OCI-LY3 (cell line): Measurements from ENCODE around the gene LDLRAD4.

ENCODE experiments used
- EZH2phosphoT487 ChIP-seq: fragments of 200-600 bp; shearing (Covaris generic); IDR thresholded peaks from 2 replicates; pipeline ENCODE4 v1.6.1; 2018; ENCODE audit warnings: antibody characterized with exemption, mixed run types, low read depth
- TF ChIP-seq, protein P1 (sequence below): fragments of 200-600, 300-600 bp; sonication (generic); IDR thresholded peaks from 2 replicates; pipeline ENCODE4 v1.5.1; 2014; ENCODE audit warnings: antibody characterized with exemption, low read length, low read depth

DNA sequence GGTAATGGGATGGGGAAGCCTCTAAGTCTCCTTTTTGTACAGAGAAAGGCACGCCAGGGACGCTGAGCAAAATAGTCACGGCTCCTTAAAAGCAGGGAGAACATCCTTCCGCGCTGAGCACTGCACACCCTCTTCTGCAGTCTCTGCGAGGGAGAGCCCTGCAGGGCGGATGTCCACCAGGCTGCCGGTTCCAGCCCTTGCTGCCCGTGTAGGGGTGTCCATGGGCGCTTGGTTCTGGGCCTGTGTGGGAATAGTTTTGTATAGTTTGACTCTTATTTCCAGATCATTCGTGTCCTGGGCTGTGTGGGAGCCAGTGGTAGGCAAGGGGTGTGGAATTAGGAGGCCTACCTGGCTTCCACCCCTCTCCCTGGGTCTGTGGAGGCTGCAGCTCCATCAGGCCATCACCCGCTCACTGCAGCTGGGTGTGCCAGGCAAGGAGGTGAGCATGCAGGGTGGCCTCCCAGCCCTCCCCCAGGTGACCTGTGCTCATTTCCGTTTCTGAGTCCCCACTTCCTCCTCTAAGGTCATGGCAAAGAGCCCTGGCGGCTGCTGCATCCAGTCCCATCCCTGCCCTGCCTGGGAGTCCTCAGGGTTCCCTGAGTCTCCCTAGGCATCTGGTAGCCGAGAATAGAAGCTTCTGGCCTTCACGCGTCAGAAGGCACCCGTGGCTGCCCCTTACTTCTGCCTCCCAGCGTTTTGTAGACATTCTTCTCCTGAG is 202.6 kb downstream of the LDLRAD4 start:
- TF ChIP-seq, protein P1, sequence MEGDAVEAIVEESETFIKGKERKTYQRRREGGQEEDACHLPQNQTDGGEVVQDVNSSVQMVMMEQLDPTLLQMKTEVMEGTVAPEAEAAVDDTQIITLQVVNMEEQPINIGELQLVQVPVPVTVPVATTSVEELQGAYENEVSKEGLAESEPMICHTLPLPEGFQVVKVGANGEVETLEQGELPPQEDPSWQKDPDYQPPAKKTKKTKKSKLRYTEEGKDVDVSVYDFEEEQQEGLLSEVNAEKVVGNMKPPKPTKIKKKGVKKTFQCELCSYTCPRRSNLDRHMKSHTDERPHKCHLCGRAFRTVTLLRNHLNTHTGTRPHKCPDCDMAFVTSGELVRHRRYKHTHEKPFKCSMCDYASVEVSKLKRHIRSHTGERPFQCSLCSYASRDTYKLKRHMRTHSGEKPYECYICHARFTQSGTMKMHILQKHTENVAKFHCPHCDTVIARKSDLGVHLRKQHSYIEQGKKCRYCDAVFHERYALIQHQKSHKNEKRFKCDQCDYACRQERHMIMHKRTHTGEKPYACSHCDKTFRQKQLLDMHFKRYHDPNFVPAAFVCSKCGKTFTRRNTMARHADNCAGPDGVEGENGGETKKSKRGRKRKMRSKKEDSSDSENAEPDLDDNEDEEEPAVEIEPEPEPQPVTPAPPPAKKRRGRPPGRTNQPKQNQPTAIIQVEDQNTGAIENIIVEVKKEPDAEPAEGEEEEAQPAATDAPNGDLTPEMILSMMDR = no peak
- no peak for TF ChIP-seq EZH2phosphoT487
